Activated T-helper 1 cell treated with anti-CD3 and anti-CD28 coated beads, Interleukin-2, amount 50 U/mL, for 16 hours (primary cell): ENCODE measurements around the gene LRRC3B.
"Not testable (repeated sequence)": the region's sequence is repeated elsewhere in the genome, so short reads cannot be mapped to it uniquely, and the experiment has no call there.

Experiments
- DNase-seq, 2 donors: peaks; one replicate each; pipeline ENCODE4 v3.0.0-alpha.2; 2020; ENCODE audit warnings: low read depth in 1 of 2, low spot score in 1 of 2

Gene LRRC3B, protein sequence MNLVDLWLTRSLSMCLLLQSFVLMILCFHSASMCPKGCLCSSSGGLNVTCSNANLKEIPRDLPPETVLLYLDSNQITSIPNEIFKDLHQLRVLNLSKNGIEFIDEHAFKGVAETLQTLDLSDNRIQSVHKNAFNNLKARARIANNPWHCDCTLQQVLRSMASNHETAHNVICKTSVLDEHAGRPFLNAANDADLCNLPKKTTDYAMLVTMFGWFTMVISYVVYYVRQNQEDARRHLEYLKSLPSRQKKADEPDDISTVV

DNA sequence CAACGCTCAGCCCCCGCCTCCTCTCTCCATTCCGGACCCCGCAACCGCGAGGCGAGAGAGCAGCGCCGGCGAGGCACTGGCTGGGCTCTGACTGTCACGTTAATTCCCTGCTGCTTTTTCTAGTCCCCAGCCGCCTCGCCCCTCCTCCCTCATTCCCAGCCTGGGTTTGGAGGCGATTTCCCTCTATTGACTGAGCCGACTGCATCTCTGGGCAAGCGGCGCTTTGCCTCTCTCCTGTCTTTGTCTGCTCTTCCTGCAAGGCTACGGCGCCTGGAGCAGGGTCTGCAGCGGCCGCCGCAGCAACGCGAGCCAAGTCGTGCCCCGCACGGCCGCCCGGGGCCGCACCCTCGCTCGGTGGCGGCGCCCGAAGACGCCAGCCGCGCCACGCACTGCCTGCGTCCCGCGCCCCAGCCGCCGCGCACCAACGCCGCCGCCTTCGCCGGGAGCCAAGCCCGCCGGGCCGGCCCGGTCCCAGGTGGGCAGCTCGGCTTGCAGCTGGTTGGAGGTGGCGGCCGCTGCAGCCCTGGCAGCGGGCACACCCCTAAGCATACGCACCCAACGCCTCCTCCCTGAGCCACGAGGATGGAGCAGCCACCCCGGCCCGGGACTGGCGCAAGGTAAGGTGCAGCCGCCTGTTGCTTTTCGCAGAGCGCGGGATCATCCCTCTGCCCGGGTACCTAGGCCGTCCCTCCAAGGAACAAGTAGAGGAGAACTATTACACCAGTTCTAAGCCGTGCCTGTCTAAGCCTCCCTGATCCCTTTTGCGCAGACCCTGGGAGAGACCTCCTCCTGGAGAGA is at the start of gene LRRC3B:
Gene LRRC3B, plus strand, starts transcription at position 152 of the 798 bp plus-strand sequence. CDS start 86,901 bp downstream, outside the sequence.
- no peak for DNase-seq

DNA sequence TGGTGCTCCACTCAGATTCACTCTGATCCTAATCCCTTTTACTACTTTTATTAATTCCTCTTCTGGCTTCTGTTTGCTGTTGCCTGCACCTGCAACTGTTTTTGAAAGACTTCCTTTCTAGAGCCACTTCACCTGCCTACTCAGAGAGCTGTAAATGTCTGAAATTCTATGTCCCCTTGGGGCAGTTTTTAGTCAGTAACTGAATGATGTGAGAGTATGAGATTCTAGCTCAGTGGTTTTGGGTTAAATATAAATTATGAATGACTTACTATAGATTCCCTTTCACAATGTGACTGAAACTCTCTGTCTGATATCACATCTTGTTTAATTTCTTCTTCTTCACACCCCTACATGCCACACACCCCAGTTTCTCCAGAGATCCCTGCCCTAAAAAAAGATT is 47.8 kb upstream of the LRRC3B start:
- DNase-seq: no peak

- DNase-seq: no peak
These were observed 43.5 kb upstream of the LRRC3B start for GRCh38 chr3:26579116-26579515.

- no peak for DNase-seq
These were observed 35.0 kb upstream of the LRRC3B start for GRCh38 chr3:26587571-26587970.

DNA sequence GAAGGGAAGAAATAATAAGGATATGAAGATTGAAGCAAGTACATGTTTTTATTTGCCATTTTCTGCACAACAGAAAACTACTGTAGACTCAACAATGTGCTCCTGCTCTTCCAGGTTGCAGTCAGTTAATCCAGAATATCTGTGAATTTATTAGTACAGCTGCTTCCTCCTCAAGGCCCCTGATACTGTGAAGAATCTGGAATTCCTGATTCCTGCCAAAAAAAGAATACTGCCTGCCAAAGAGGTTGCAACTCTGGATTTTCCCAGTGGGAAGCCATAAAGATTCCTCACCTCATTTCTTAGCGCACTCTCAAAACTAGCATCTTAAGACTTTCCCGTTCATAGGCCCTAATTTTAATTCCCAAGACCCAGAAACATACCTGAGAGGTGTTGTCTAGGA is 33.6 kb upstream of the LRRC3B start:
- DNase-seq: no peak

GRCh38 chr3:26589678-26590077 is 32.9 kb upstream of the LRRC3B start:
- no peak for DNase-seq

DNA sequence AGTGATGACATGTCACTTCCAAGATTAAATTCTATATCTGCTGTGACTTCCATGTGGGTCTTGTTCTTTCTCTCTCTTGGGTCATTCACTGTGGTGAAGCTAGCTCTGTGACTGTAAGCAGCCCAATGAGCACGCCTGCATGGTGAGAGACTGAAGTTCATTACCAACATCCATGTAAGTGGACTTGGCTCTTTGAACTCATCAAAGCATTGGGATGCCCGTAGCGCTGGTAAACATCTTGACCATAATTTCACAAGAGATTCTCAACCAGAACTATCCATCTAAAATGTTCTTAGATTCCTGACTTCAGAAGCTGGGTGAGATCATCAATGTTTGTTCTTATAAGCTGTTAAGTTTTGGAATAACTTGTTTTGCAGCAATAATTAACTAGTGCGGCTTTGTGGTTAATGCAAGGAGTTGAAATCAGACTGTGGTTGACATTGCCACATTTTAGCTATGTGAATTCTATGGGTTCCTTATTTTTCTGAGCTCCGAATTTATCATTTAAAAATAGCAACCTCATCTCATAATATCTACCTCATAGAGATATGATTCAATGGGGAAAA is 31.6 kb upstream of the LRRC3B start:
- DNase-seq: no peak

GRCh38 chr3:26591926-26592325 is 30.6 kb upstream of the LRRC3B start:
- DNase-seq: no peak

DNA sequence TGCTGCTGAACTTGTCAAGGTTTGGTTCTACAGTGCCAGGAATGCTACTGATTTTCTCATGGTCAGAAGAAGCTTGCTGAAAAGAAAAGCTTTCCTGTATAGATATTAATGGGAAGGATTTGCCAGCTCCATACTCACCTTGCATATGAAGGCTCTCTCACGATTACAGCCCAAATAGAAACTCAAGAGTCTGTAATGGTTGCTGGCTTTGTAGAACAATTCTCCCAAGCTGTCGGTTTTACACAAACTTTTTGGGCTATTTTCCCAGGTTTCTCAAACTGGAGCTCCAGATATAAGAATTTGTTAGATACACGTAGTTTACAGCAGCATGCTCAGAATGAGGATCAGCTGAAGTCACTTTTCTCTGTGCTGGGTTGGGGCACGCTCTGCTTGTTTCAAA is 30.1 kb upstream of the LRRC3B start:
- no peak for DNase-seq

- no peak for DNase-seq
These were observed 26.2 kb upstream of the LRRC3B start for GRCh38 chr3:26596335-26596734.

- DNase-seq: not testable (repeated sequence)
These were observed 19.3 kb upstream of the LRRC3B start for GRCh38 chr3:26603311-26603710.

GRCh38 chr3:26603771-26604170 is 18.8 kb upstream of the LRRC3B start:
- not testable (repeated sequence) for DNase-seq

DNA sequence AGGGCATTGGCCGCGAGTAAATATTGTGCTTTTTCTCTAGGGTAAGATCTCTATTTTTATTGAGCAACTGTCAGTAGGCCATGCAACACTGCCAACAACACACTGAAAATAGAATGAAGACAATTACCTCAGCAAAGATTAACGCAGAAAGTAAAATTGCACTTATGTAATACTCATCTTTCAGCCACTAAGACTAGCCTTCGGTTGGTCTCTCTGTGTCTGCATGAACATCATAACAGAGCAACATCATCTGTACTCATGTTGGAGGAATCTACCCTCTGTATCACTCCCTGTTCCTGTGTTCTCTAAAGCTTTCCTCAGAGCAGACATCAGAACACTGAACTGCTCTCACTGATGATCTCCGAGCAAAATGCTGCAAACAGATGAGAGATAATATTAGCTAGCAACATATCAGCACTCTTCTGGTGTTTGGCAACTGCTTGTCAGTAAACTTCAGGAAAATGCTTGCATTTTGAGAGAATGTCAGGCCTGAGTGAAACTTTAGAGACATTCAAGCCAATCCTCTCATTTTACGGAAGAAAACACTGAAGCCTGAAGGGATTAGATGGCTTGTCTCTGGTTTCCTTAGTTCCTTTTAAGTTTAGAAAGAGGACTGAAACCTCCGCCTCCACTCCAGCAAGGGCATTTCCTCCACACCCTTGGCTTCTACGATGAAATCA is 8.4 kb upstream of the LRRC3B start:
- no peak for DNase-seq

GRCh38 chr3:26621176-26621575 is 1.4 kb upstream of the LRRC3B start:
- no peak for DNase-seq

DNA sequence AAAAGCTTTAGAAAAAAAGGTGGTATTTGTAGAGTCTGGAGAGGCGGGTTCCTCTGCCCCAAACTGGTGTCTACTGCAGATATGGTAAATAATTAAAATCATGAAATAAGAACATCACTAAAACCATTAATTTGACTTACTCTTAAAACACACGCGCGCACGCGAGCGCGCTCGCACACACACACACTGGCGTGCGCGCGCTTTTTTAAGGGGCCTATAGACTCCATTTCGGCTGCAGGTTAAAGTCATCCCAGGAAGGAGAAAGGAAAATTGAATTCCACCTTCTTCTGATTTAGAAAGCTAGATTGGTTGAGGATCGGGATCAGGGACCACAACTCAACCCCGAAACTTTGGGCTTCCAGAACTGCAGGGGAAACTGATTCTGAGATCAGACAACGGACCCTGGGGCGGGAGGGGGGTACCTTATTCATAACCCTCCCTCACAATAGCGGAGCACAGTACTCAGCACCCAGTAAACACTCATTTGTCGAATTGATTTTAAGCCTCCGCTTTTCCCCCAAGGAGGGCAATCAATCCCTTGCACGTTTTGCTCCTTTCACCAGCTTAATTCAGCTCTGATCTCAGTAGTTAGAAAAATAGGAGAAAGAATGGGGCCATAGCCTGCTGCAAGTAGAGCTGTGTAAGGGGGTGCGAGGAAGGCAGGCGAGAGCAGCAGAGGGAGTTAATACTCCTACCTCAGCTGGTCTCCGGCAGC is 509 bp upstream of the LRRC3B start:
- DNase-seq: no peak

- DNase-seq: no peak
These were observed 1.0 kb downstream of the LRRC3B start for GRCh38 chr3:26623419-26624208.

DNA sequence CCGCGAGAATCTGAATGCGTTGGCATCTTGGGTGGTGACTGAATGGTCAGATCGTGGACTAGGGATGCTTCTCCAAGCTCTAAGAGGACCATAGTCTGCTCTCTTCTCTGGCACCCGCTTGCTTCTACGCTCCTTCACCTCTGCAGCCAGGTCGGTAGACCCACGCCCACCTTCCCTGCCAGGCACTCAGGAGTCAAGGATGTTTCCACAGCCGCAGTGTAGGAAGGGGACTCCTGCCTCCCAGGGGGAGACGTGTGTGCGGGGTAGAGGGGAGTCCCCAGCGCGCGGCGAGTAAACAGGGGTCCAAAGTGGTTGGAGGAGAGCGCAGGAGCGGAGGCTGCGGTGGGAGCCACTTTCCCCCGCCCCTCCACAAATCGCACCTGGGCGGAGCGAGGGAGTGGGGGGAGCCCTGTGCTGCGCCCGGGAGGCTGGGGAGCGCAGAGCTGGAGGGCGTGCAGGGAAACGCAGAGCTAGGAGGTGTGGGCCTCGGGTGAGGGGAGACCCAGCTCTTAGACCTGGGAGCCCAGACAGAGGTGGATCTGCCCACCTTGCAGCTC is 1.7 kb downstream of the LRRC3B start:
- DNase-seq: no peak

DNA sequence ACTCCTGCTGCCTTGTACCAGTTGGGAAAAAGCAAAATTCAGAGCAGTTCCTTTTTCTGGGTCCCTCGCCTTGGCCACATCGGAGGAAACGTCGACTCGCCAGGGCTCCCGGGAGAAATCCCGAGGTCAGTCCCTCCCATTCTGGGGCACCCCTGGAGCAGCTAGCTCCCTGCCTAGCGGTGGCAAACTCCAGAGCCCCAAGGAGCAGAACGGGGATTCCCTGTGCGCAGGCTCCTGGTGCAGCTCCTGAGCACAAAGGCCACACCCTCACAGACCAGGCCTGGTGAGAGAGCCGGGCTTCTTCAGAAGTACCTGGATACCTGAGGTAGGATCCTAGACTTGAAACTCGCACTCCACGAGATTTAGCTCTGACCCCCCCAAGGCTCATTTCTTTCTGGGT is 2.6 kb downstream of the LRRC3B start:
- DNase-seq: no peak

GRCh38 chr3:26627080-26627479 is 4.5 kb downstream of the LRRC3B start:
- DNase-seq: no peak

DNA sequence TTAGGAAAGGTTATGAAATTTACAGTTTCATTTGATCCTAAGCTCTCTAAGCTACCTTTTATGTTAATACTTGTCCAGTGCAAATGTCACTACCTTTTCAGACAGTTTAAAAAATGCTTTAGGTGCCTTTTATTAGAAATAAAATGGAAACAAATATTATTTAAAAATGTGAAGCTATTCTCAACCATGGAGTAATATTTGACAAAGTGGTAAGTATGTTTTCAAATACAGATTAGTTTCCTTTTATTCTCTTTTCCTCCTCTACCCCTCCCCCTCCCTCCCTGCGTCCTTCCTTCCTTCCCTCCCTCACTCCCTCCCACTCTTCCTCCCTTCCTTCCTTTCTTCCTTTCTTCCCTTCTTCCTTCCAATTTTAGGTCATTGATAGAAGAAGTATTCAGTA is 6.3 kb downstream of the LRRC3B start:
- no peak for DNase-seq
